K562 (cell line): ENCODE results near the gene MTOR. TPM values are rescaled to one million over a fixed set of nuclear protein-coding genes. Genes with fewer than 3 reads are reported as not detected.

Experiments used
- ATAC-seq: fragments of 200-7000 bp; cut with Tn5 transposase; 3 replicates; pipeline ENCODE4 v1.9.1; 2020; ENCODE audit warnings: moderate library complexity
- BruUV-seq: library from RNA; stranded (reverse); fragments of 400-500 nt; replicated peaks from 2 replicates; lab custom pipeline; 2021; lab: Mats Ljungman, UMichigan
- CTCF ChIA-PET: fragments of 300-600 bp; formaldehyde crosslinking; extraction: SDS; loops from one replicate; lab custom pipeline; 2021; ENCODE audit warnings: low intra/inter-chr PET ratio; lab: Yijun Ruan, JAX
- POLR2A ChIA-PET: fragments of 300-600, 350-650 bp; sonication (Branson Sonifier 250); formaldehyde crosslinking; extraction: SDS; loops from one replicate; lab custom pipeline; 2021; ENCODE audit warnings: antibody characterized with exemption, inconsistent platforms; lab: Yijun Ruan, JAX
- DNase-seq, 4 experiments: peaks; one replicate each; pipeline versions ENCODE4 v3.0.0 to v3.0.0-alpha.2; 2011 to 2018; ENCODE audit warnings: low spot score in 3 of 4, mixed read lengths in 3 of 4; ENCODE audit errors: extremely low read depth in 1 of 4
- FAIRE-seq: peaks from 2 replicates; lab custom pipeline; 2011; peaks lifted over from hg19 to GRCh38; lab: Jason Lieb, UNC
- H2AFZ ChIP-seq: 2 replicates; pipeline ENCODE4 v1.6.0; 2011; ENCODE audit warnings: low read depth, low read length, control low read depth, inconsistent platforms
- H3K27ac ChIP-seq: fragments of 200-600 bp; 3 replicates; pipeline ENCODE4 v1.8.0; 2011; ENCODE audit warnings: low read depth, mild to moderate bottlenecking, control low read depth, inconsistent platforms, low read length, moderate library complexity, mixed read lengths; ENCODE audit errors: extremely low read depth
- H3K27me3 ChIP-seq, 2 experiments: fragments of 300-600 bp in 1 of 2; 2 replicates in 1 of 2; 3 replicates in 1 of 2; pipeline versions ENCODE4 v1.6.0 to v1.8.0; 2011; ENCODE audit warnings: inconsistent platforms in 2 of 2, low read length in 2 of 2, mild to moderate bottlenecking in 1 of 2, mixed read lengths in 1 of 2, moderate library complexity in 1 of 2; ENCODE audit not compliant: control insufficient read depth in 2 of 2, insufficient read depth in 2 of 2
- H3K36me3 ChIP-seq: fragments of 300-600 bp; 3 replicates; pipeline ENCODE4 v1.8.0; 2011; ENCODE audit warnings: mild to moderate bottlenecking, low read length, inconsistent platforms; ENCODE audit not compliant: control insufficient read depth, insufficient read depth
- H3K4me1 ChIP-seq, 2 experiments: fragments of 200-600 bp in 1 of 2; replicated peaks in 1 of 2; 2 replicates in 1 of 2; 3 replicates in 1 of 2; pipeline versions ENCODE4 v1.5.1 to v1.8.0; 2011; ENCODE audit warnings: inconsistent platforms in 2 of 2, low read length in 2 of 2, mild to moderate bottlenecking in 1 of 2, mixed read lengths in 1 of 2, moderate library complexity in 1 of 2; ENCODE audit not compliant: control insufficient read depth in 2 of 2, insufficient read depth in 2 of 2
- H3K4me2 ChIP-seq: 2 replicates; pipeline ENCODE4 v1.6.1; 2011; ENCODE audit warnings: low read length, control low read depth, inconsistent platforms, mixed read lengths; ENCODE audit not compliant: insufficient read depth
- H3K4me3 ChIP-seq: fragments of 200-600 bp; sonication (generic), shearing (Covaris generic); 2 replicates; pipeline ENCODE4 v1.5.1; 2016; ENCODE audit warnings: control low read depth, inconsistent platforms
- H3K79me2 ChIP-seq: fragments of 200-600 bp; 3 replicates; pipeline ENCODE4 v1.8.0; 2011; ENCODE audit warnings: low read length, inconsistent platforms; ENCODE audit not compliant: control insufficient read depth, insufficient read depth
- H3K9ac ChIP-seq, 2 experiments: 2 replicates each; pipeline versions ENCODE4 v1.6.0 to v1.6.1; 2011; ENCODE audit warnings: low read depth in 2 of 2, low read length in 2 of 2, control low read depth in 1 of 2, inconsistent platforms in 1 of 2, mild to moderate bottlenecking in 1 of 2, mixed read lengths in 1 of 2; ENCODE audit not compliant: insufficient read depth in 1 of 2
- H3K9me1 ChIP-seq: one replicate; pipeline ENCODE4 v1.6.0; 2011; ENCODE audit warnings: inconsistent platforms, mild to moderate bottlenecking, low read length, moderate library complexity; ENCODE audit not compliant: control insufficient read depth, insufficient read depth
- H3K9me3 ChIP-seq: replicated peaks from 2 replicates; pipeline ENCODE4 v1.5.1; 2011; ENCODE audit warnings: low read depth, low read length, inconsistent platforms; ENCODE audit not compliant: control insufficient read depth, insufficient read depth
- H4K20me1 ChIP-seq: replicated peaks from 2 replicates; pipeline ENCODE4 v1.6.1; 2011; ENCODE audit warnings: low read length, inconsistent platforms, mixed read lengths; ENCODE audit not compliant: control insufficient read depth, insufficient read depth
- MAFK ChIP-seq: IDR thresholded peaks from 2 replicates; pipeline ENCODE4 v1.6.1; 2011; ENCODE audit warnings: low read length, improper control_type of control experiment
- TEAD2 ChIP-seq: fragments of 450-650 bp; IDR thresholded peaks from 2 replicates; pipeline ENCODE4 v1.6.1; 2016; ENCODE audit warnings: missing genetic modification characterization, control low read depth, missing compliant biosample characterization
- WGBS: fragments of 100-300 bp; shearing (Covaris generic); methylation state at CpG from one replicate; pipeline ENCODE4 v1.1.6; 2016; ENCODE audit warnings: low coverage, mixed read lengths; ENCODE audit not compliant: insufficient coverage; ENCODE audit errors: missing lambda C conversion rate; 5-methylcytosine and 5-hydroxymethylcytosine counted together
- in situ Hi-C: fragments of 300-500 bp; cut with MboI; formaldehyde crosslinking; loops from 4 replicates; pipeline ENCODE4 v1.15.0; 2018; ENCODE audit warnings: inconsistent platforms, mixed read lengths
- intact Hi-C: fragments of 100-400 bp; cut with micrococcal nuclease; formaldehyde crosslinking; loops from 2 replicates; pipeline ENCODE4 v1.14.2; 2022
- polyA plus RNA-seq, 8 experiments: library from polyadenylated mRNA; depleted of rRNA in 4 of 8; stranded (reverse) in 5 of 8; unstranded in 3 of 8; fragments of >200 nt; fragmentation: Nextera tagmentation in 2 of 8; fragmentation: Illumina TruSeq in 1 of 8; extraction: Ambion mirVana in 2 of 8; extraction: Trizol in 1 of 8; gene quantifications; 2 replicates each; pipeline versions ENCODE4 v1.2.1 to v1.2.3, GENCODE V29; 2011 to 2014; ENCODE audit warnings: inconsistent platforms in 1 of 8, missing spikeins in 1 of 8
- total RNA-seq, 7 experiments: library from RNA; depleted of rRNA in 6 of 7; stranded (reverse); fragments of >200 nt in 6 of 7; fragmentation: Illumina TruSeq in 2 of 7; extraction: Trizol in 2 of 7; gene quantifications; 2 replicates each; pipeline versions ENCODE4 v1.2.1 to v1.2.3, GENCODE V29; 2011 to 2021; ENCODE audit warnings: low replicate concordance in 1 of 7
- TF ChIP-seq, protein P1 (sequence below): fragments of 450-650 bp; IDR thresholded peaks from 2 replicates; pipeline ENCODE4 v1.6.1; 2016; ENCODE audit warnings: borderline replicate concordance

The MTOR gene
- total and polyA plus RNA-seq, 9 of the 15 experiments (the other 6 are each of a cell fraction or from before 2014, with no cell fraction given): 11.4 to 71.4 (median 52.2) TPM

DNA sequence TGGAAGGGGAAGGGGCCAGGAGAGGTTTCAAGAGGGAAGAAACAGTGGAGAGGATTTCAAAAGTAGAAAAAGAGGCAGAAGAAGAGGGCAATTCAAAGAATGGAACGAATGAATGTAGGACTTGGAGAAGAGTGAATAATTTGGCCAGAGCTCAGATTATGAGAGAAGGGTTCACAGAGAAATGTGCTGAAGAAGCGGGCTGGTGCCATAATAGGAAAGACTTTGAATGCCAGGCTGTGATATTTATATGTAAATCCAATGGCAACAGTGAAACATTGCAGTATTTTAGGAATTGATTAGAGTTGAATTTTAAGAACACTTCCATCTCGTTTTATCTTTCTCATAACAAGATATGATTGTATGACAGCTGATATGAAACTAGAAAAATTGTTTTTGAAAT is 109.2 kb downstream of the MTOR start (continued):
- TF ChIP-seq, protein P1, sequence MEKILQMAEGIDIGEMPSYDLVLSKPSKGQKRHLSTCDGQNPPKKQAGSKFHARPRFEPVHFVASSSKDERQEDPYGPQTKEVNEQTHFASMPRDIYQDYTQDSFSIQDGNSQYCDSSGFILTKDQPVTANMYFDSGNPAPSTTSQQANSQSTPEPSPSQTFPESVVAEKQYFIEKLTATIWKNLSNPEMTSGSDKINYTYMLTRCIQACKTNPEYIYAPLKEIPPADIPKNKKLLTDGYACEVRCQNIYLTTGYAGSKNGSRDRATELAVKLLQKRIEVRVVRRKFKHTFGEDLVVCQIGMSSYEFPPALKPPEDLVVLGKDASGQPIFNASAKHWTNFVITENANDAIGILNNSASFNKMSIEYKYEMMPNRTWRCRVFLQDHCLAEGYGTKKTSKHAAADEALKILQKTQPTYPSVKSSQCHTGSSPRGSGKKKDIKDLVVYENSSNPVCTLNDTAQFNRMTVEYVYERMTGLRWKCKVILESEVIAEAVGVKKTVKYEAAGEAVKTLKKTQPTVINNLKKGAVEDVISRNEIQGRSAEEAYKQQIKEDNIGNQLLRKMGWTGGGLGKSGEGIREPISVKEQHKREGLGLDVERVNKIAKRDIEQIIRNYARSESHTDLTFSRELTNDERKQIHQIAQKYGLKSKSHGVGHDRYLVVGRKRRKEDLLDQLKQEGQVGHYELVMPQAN: no peak
- TF ChIP-seq TEAD2 (tag): no peak

- no peak for TF ChIP-seq MAFK
- no peak overlapping the region for H3K27ac ChIP-seq
- H3K4me1 ChIP-seq: no peaks in the 10 kb centered on the region
- H3K4me2 ChIP-seq: no peak overlapping the region
- no peak overlapping the region for H2AFZ ChIP-seq
- DNase-seq (no peak), ATAC-seq (no peak), FAIRE-seq (no peak)
- ChIA-PET CTCF (no interaction called here), POLR2A (interaction anchor here (1.0 kb wide), 1 partner anchor 11 kb away, joined by 3 read pairs; no protein-coding TSS in a partner anchor)
- H3K36me3 ChIP-seq: peaks cover 87% of the 10 kb centered on the region
- H3K27me3 ChIP-seq: no peaks in the 10 kb centered on the region
- no peak overlapping the region for H3K4me3 ChIP-seq
- intact Hi-C loops: no loop called here
- no TSS peak for BruUV-seq
- H4K20me1 ChIP-seq: no peaks in the 10 kb centered on the region
- H3K79me2 ChIP-seq: no peaks in the 10 kb centered on the region
- H3K9me3 ChIP-seq: no peaks in the 10 kb centered on the region
- 81% methylated on average over 9 of the region's 9 CpGs for WGBS
- in situ Hi-C loops: no loop called here
- H3K9me1 ChIP-seq: no peaks in the 10 kb centered on the region
- H3K9ac ChIP-seq: no peak overlapping the region
Observed at GRCh38 chr1:11152755-11153154, 109.6 kb downstream of the MTOR start.
